Activated T-cell treated with anti-CD3 and anti-CD28 coated beads for 48 hours (primary cell): ENCODE results near the gene CPNE6.

Experiments used
- DNase-seq: peaks from one replicate; pipeline ENCODE4 v3.0.0-alpha.2; 2020; ENCODE audit warnings: low read depth

Gene CPNE6

GRCh38 chr14:24054646-24055045 is 16.7 kb upstream of the CPNE6 start:
- DNase-seq = no peak

GRCh38 chr14:24055971-24056799 is 15.2 kb upstream of the CPNE6 start:
- DNase-seq = no peak

GRCh38 chr14:24056800-24057184 is 14.6 kb upstream of the CPNE6 start:
- DNase-seq = no peak

- DNase-seq = no peak
These were observed 14.1 kb upstream of the CPNE6 start for GRCh38 chr14:24057271-24057670.

- no peak for DNase-seq
These were observed 13.5 kb upstream of the CPNE6 start for GRCh38 chr14:24057867-24058259.

GRCh38 chr14:24058260-24058950 is 13.0 kb upstream of the CPNE6 start:
- DNase-seq = no peak

GRCh38 chr14:24058951-24059475 is 12.3 kb upstream of the CPNE6 start:
- no peak for DNase-seq

GRCh38 chr14:24059841-24060388 is 11.4 kb upstream of the CPNE6 start:
- no peak for DNase-seq

GRCh38 chr14:24060443-24060842 is 10.9 kb upstream of the CPNE6 start:
- no peak for DNase-seq

GRCh38 chr14:24060984-24061913 is 10.1 kb upstream of the CPNE6 start:
- DNase-seq = no peak

- no peak for DNase-seq
These were observed 9.0 kb upstream of the CPNE6 start for GRCh38 chr14:24062216-24062980.

- no peak for DNase-seq
These were observed 8.0 kb upstream of the CPNE6 start for GRCh38 chr14:24063263-24063836.

- no peak for DNase-seq
These were observed 7.1 kb upstream of the CPNE6 start for GRCh38 chr14:24064091-24064795.

- no peak for DNase-seq
These were observed 6.5 kb upstream of the CPNE6 start for GRCh38 chr14:24064856-24065255.

GRCh38 chr14:24065408-24065807 is 6.0 kb upstream of the CPNE6 start:
- no peak for DNase-seq

- no peak for DNase-seq
These were observed 4.7 kb upstream of the CPNE6 start for GRCh38 chr14:24066496-24067132.

- no peak for DNase-seq
These were observed 4.0 kb upstream of the CPNE6 start for GRCh38 chr14:24067133-24068082.

- DNase-seq = no peak
These were observed 2.5 kb upstream of the CPNE6 start for GRCh38 chr14:24068711-24069410.
